HG02798 (cell line): ENCODE measurements around the gene COL20A1.

Experiments used
- ATAC-seq: cut with Tn5 transposase; IDR thresholded peaks from one replicate; pipeline ENCODE4 v1.9.1; 2021; ENCODE audit warnings: mild to moderate bottlenecking; ENCODE audit not compliant: unreplicated experiment, poor library complexity

COL20A1 gene

DNA sequence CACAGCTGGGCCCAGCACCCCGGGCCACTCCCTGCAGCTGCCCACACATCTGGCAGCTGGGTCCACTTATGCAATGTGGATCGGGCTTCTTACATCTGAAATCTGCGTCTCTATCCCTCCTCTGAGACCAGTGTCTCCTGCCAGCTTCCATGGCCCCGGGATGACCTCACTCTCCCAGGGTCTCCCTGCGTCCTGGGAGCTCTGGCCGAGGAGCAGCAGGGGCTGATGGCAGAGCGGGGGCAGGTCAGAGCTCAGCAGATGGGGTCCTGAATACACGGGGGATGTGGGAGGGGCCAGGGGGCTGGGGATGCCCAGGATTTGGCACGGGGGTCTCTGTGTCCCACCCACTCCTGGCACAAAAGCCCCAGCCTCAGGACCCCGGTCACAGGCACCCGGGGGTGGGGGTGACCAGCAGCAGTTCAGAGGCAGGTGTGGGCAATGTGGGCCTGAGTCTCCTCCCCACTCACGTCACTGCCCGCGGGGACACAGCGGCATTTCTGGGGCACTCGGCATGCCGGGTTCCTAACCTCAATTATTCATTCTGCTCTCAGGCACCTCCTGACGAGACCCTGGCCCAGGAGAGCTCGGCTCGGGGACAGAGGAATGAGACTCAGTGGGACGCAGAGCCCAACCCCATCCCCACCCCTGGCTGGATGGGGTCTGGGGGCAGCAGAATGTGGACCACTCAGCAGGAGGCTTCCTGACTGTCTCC lies 51.8 kb downstream of the COL20A1 start:
- ATAC-seq = no peak

DNA sequence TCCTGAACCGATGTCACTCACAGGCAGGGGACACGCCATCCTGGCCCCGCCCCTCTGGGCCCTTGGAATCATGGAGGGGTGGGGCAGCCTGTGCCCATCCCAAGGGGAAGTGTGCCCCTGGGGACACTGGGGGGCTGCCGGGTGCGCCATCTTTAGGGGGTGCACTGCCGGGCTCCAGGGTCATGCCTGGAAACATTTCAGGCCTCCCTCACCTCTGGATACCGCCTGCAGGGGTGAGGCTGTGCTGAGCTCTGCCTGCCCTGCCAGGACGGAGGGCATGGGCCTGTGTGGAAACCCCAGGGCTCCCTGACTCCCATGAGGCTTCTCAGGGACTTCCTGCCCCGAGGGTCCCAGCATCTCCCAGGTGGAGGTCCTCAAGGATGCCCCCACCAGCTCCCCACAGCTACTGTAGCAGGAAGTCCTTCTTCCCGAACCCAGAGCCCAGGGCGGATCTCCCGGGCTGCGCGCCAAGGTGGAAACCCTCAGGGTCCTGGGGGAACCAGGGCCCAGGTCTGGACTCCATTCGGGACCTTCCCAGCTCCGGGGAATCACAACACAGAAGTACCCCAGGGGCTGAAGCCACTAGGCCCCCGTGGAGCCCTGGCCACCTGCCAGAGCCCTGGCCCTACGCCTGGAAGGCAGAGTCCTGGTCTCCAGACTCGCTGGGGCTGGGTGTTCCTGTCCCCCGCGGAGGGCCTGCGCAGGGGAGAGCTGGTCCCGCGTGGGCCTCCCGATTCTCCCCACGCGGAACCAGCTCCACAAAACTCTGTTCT lies 52.5 kb downstream of the COL20A1 start:
- ATAC-seq = no peak

DNA sequence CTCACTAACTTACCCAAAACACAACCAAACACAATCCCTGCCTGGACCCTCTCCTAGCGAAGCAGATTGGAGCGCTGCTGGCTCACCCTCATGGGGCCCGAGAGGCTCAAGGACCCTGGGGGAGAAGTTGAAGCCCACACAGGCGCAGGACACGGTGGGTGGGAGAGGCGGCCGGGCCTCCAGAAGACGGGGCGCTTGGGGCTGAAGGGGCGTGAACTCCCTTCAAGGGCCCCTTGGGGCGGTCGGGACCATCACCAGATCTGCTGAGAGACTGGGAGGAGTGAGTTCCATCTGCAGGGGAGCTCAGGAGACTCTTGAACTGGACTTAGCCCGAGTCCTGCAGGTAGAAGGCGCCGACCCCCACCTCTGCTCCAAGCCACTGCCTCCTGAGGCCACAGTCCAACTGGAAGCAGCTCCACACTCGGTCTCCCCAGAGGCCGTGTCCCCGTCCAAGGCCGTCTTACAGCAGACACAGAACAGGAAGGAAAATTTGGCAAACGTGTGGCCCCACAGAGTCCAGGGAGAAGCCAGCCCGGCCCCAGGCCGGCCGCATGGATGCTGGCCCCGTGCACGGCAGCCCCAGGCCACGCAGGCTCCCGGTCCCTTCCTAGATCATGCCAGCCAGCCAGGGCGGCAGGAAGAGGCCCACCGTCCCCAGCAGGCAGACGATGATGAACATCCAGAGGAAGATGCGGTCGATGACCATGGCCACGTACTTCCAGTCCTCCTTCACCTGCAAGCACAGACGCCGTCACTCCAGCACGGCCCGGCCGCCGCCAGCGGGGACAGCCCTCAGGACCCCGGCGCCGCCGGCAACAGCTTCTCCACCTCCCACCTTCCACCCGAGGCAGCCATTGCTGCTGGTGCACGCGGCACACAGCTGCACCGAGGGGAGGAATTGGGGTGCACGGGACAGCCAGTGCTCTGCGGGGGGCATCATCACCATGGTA lies 53.4 kb downstream of the COL20A1 start:
- ATAC-seq = no peak

DNA sequence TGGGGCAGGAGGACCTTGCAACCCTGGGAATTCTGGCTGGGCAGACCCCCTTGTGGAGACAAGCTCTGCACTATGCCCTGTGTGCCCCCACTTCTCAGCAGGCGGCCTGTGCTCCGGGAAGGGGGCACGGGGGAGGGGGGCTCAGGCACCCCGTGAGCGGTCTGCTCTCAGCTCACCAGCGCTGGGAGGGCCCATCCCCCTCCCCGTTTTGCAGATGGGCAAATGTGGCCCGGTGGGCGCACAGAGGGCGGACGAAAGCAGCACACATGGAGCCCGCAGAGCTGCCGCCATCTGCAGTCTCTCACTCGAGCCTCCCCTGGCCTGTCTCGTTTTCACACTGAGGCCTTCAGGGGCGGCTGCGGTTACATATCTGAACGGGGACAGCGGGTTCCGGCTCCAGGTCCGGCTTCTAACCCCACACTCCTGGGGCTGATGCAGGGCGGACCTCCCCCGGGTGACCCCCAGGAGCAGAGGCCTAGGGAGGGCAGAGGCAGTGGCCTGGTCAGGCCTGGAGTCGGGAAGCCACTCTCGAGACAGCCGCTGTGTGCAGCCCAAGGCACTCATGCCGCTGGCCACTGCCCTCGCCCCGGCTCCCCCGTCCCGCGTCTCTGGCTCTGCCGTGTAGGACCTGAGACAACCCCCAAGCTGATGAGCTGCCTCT lies 54.2 kb downstream of the COL20A1 start:
- ATAC-seq = no peak

DNA sequence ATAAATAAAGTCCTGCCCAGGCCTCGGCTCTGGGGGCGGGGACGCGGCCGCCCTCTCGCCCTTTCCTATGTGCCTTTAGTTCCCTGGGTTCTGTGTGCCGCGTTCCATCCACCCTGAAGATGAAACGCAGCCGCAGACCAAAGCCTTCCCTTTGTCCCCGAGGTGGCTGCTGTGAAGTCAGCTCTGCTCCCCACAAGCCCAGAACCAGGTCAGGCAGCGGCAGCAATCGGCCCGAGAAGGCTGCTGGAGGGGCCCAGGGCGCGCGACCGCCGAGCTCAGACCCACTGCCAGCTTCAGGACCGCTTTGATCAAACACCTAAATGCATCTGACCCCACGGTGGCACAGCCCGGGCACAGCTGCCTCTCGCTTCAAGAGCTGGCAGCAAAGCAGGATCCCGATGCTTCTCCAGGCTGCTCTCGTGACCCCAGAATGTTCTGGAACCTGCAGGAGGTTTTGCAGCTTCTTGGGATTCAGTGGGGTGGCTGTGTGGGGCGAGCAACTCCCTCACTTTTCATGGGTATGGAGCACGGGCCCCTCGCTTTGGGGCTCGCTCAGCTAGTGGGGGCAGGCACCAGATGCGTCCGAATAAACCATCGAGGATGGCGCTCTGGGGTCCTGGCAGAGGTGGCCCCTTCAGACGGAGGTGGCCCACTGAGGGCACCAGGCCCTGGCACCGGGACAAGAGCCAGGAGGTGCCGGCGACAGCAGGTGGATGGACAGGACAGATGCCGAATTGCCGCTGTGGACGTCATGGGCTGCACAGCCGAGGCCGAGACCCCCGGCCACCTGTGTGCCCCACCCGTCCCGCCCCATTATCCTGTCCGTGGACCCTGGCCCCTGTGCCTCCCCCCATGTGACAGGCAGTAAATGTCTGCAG lies 55.2 kb downstream of the COL20A1 start:
- no peak for ATAC-seq

DNA sequence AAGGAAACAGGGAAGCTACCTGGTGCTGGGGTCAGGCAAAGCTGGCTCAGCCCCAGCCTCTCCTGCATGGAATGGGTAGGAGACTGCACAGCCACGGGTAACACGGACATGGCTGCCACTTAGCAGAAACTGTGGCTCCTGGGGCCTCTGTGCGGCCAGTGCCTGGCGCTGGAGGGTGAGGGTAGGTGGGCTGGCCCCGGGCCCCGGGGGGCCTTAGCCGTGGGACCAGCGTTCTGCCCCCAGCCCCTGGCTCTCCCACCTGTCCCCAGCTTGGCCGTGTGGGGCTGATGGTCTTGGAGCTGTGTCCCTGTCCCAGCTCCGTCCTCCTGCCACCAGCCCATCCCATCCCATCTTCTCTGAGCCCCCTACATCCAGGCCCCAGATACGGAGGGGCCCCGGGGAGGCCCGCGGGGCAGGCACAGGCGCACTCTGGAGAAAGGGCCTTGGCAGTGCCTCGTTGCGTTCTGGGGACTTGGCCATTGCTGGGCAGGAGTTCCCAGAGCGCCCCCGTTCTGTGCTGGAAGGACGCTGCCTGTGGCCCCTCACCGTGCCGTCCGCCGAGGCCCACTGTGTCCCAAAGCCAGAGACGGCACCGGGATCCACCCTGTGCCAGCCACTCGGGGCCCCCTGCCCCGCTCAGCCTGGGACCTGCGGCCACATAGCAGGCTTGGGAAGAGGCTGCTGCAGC lies 56.0 kb downstream of the COL20A1 start:
- ATAC-seq = no peak

DNA sequence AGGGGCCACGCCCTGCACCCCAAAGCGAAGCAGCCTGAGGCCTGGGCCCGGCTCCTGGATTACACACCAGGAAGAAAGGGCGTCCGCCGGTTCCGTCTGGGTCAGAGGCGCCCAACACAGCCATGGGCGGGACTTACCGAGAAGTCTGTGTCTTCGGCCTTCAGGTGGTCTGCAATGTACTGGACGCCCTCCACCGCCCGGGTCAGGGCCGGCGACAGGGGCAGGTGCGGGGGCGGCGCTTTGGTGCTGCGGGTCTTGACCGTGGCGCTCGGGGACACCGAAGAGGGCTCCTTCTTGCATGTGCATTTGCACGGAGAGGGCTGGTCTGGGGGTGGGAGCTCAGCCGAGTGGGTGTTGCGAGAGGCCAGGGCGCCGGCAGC lies 56.5 kb downstream of the COL20A1 start:
- ATAC-seq = no peak

DNA sequence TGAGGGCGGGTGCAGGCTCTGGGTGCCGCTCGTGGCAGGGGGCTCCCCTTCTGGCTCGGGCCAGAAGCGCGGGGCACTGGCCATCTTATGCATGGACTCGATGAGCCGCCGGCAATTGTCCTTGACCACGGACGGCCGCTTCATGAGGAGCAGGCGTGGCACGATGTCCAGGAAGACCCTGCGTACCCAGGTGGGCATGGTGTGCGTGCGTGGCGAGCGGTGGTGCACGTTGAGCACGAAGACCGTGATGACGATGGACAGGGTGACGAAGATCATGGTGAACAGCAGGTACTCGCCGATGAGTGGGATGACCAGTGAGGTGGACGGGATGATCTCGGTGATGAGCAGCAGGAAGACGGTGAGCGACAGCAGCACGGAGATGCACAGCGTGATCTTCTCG lies 57.2 kb downstream of the COL20A1 start:
- ATAC-seq = no peak

DNA sequence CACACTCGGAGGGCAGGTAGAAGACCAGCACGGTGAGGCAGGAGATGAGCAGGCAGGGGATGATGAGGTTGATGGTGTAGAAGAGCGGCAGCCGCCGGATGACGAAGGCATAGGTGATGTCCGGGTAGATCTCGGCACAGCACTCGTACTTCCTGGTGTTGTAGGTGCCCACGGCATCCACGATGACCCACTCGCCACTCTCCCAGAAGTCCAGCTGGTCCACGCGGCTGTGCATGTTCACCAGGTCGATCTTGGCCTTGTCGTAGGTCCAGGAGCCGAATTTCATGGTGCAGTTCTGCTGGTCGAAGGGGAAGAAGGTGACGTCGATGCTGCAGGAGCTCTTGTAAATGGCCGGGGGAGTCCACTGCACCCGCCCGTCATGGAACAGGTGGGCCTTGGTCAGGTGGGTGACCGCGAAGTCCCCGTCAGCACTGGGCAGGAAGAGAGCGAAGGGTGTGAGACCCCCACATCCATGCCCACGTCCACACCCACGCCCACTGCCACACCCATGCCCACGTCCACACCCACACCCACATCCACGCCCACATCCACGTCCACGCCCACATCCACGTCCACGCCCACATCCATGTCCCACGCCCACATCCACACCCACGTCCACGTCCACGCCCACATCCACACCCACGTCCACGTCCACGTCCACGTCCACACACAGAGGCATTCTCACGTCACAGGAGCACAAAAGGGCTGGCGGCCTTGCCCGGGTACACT lies 57.8 kb downstream of the COL20A1 start:
- no peak for ATAC-seq

DNA sequence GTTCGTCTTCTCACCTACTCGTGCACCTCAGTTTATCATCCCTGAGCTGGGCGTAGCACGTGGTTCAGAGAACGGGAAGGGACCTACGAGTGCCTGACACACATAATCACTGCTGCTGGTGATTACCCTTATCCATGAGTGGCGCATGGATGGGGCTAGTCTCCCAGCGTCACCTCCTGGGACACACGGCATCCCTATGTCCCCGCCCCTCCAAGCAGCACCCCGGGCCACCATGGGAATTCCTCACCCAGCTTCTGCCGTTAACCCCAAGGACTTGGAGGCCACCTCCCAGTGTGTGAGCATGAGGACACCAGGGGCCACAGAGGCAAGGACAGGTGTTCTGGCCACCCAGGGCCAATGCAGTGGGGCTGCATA lies 58.3 kb downstream of the COL20A1 start:
- no peak for ATAC-seq

DNA sequence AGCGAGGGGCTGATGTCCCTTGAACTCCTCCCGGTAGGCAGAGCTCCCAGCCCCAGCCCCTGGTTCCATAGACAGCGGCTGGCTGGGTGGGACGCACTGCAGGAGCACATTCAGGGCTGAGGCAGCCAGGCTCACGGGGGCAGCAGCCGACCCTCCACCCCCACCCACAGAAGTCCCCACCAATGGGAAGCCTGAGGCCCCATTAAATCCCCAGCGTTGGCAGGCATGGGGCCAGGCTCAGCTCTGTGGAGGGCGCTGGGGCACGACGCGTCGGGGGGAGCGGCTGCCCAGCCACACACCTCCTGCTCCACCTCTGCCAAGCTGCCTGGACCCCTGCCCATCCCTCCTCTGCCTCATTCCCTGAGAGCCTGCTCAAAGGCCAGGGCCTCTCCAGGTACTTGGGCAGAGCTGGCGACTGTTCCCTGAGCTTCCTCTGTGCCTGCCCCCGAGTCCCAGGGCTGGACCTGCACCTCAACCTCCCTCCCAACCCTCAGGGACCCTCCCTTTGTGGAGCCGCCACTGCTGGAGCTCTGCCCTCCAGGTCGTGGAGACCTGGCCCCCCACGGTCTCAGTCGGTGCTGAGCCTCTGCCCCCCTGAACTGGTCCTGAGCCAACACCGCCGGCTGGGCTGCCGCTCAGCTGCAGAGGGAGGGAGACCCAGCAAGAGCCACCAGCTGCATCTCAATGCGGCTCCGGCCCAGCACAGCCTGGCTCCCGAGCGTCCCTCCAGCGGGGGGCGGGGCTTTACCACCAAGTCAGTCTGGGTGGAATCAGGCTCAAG lies 59.0 kb downstream of the COL20A1 start:
- ATAC-seq = no peak

DNA sequence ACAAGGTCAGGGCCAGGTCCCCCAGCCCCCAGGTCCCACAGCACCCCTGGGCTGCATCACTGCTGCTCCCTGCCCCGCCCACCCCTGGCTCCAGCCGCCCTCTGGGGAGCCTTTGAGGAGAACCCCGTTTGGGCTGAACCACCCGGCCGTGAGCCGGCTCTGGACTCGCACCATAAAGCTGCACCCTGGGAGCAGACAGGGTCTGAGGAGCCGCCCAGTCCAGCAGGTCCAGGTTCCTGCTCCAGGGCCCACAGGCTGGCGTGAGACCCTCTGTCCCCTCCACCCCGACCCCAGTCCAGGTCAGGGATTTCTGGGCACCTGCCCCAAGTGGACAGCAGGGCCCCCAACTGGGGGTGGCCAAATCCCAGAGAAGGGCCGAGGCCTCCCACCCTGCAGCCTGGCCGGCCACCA lies 59.8 kb downstream of the COL20A1 start:
- ATAC-seq = no peak

DNA sequence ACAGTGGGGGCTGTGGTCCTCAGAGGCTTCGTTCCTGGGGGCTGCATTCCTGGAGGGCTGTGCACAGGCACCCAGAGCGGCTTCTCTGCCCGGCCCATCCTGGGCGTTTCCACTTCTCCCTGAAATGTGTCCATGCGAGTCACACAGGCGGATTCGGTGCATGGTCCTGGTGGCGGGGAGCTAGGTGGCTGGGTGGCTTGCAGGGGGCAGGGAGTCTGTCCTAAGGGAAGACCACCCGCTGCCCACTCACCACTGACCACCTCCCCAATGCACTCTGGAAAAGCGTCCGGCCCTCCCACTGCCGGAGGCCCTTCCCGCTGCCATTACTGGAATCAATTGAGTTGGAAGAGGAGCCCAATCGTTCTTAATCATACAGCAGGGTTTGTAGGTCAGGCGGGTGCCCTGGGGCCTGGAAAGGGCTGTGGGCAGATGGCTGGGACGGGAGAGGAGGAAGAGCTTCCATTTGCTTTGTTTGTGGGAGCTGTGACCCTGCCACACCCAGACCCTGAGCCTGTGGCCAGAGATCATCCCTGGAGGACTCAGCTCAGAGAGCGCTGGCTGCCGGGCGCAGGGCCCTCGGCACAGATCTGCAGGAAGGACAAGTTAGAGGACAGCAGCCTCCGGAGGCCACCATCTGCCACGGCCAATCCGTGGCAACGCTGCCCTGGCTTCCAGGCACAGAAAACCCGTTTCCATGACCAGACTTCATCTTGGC lies 61.8 kb downstream of the COL20A1 start:
- no peak for ATAC-seq

DNA sequence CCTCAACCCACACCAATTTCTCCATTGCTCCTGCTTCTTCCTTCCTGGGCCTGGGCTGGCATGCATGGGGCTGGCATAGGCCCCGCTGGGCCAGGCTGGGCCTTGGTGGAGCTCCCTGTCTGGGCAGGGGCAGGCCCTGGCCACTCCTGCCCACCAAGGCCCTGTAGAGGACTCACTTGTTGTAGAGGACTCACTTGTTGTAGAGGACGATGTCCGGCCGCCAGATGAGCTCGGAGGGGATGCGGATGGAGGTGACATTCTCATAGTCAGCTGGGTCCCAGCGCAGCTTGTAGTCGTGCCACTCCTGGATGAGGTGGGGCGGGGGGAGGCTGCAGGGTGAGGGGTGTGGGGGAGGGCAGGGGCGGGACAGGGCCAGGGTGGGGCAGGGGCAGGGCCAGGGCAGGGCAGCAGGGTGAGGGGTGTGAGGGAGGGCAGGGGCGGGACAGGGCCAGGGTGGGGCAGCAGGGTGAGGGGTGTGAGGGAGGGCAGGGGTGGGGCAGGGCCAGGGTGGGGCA lies 62.9 kb downstream of the COL20A1 start:
- no peak for ATAC-seq

DNA sequence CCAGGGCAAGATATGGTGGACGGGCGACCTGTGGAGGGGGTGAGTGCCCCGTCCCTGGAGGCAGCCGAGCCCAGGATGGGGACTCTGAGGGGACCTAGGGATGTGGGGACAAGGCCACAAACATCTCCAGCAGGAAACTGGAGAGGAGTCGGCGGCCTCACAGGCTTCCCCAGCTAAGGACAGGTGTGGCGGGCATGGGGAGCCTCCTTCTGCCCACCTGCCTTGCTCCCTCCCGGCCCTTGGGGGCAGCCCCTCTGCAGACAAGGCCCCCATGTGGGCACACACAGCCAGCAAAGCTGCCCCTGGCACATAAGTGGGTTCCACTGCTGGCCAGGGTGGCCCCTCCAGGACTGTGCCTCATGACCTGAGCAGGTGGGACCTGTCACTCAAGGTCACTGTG lies 63.5 kb downstream of the COL20A1 start:
- ATAC-seq = no peak

DNA sequence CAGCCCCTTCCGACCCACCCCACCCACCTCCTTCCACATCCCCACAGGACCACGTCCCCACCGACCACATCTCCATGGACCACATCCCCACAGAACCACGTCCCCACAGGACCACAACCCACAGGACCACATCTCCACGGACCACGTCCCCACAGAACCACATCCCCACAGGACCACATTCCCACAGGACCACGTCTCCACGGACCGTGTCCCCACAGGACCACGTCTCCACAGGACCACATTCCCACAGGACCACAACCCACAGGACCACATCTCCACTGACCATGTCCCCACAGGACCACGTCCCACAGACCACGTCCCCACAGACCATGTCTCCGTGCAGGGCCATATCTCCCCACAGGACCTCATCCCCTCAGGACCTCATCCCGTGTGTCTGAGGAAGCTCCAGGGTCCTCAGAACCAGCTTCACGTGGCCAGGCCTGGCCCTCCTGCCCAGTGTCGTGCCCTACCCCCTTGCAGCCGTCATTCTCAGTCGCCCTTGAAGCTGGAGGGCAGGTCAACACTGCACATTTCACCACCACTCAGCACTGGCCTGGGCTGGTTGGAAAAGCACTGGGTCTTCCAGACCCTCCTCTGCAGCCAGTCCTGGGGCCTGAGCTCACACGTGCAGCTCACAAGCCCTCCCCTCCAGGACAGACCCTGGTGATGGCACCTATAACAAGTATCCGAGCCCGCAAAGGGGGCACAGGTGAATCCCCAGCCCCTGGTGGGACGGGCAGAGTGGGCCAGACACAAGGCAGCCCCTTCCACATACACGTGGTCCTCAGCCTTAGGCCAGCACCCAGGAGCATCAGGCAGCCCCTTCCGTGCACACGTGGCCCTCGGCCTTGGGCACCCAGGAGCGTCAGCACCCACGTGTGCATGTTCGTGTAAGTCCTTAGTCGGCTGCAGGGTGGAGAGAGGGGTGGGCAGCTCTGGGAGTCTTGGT lies 64.2 kb downstream of the COL20A1 start:
- ATAC-seq = no peak
